Activated CD4-positive, alpha-beta T cell treated with anti-CD3 and anti-CD28 coated beads, Interleukin-2, amount 10 ng/mL, durations not matched to agents 24 days and 14 days (primary cell): Measurements from ENCODE around the gene KRI1. TPM values are rescaled to one million over a fixed set of nuclear protein-coding genes. Genes with fewer than 3 reads are reported as not detected.
"Not testable (repeated sequence)": the region's sequence is repeated elsewhere in the genome, so short reads cannot be mapped to it uniquely, and the experiment has no call there.

ENCODE experiments used
- DNase-seq: peaks from one replicate; pipeline ENCODE4 v3.0.0; 2022
- H3K27ac Mint-ChIP-seq: one replicate; pipeline ENCODE4 v1.8.0; 2022; ENCODE audit warnings: mild to moderate bottlenecking, mixed read lengths
- H3K27me3 Mint-ChIP-seq: one replicate; pipeline ENCODE4 v1.8.0; 2022; ENCODE audit warnings: mixed read lengths
- H3K36me3 Mint-ChIP-seq: one replicate; pipeline ENCODE4 v1.8.0; 2022; ENCODE audit warnings: low read depth, mild to moderate bottlenecking, mixed read lengths
- H3K4me1 Mint-ChIP-seq: one replicate; pipeline ENCODE4 v1.8.0; 2021; ENCODE audit warnings: mixed read lengths
- H3K4me3 Mint-ChIP-seq: one replicate; pipeline ENCODE4 v1.8.0; 2022; ENCODE audit warnings: mild to moderate bottlenecking, moderate library complexity, mixed read lengths
- H3K9me3 Mint-ChIP-seq: one replicate; pipeline ENCODE4 v1.8.0; 2021; ENCODE audit warnings: mixed read lengths
- intact Hi-C: fragments of 100-400 bp; cut with micrococcal nuclease; formaldehyde crosslinking; loops from one replicate; pipeline ENCODE4 v1.15.1; 2023
- total RNA-seq: library from RNA; stranded (reverse); gene quantifications from 2 replicates; pipeline ENCODE4 v1.2.3, GENCODE V29; 2022

The KRI1 gene
- total RNA-seq, 1 donor from 2014 or later: 90.6 TPM

GRCh38 chr19:10587022-10587838 is 21.4 kb upstream of the KRI1 start, which contains the start of gene AP1M2:
TSS of gene AP1M2 (minus strand) at chr19:10587312. CDS start at chr19:10587231, 81 bp downstream.
- Mint-ChIP-seq H3K36me3 (peaks cover 3% of the 10 kb centered on the region), H3K4me3 (no peak within 1 kb of the TSS), H3K27me3 (peaks cover 23% of the 10 kb centered on the region), H3K4me1 (peaks cover 9% of the 10 kb centered on the region), H3K27ac (no peak within 1 kb of the TSS), H3K9me3 (peaks cover 7% of the 10 kb centered on the region)
- no peak for DNase-seq
- intact Hi-C loops: no loop called here

GRCh38 chr19:10586396-10586795 is 20.6 kb upstream of the KRI1 start:
- Mint-ChIP-seq H3K27me3 (peaks cover 23% of the 10 kb centered on the region), H3K36me3 (peaks cover 3% of the 10 kb centered on the region), H3K4me1 (peaks cover 9% of the 10 kb centered on the region), H3K4me3 (no peak overlapping the region), H3K27ac (no peak overlapping the region), H3K9me3 (peaks cover 7% of the 10 kb centered on the region)
- intact Hi-C loops: no loop called here
- no peak for DNase-seq

GRCh38 chr19:10583036-10583776 is 17.4 kb upstream of the KRI1 start:
- H3K27me3 Mint-ChIP-seq: peaks cover 23% of the 10 kb centered on the region

GRCh38 chr19:10582091-10582490 is 16.3 kb upstream of the KRI1 start:
- intact Hi-C loops: no loop called here
- no peaks in the 10 kb centered on the region for H3K36me3 Mint-ChIP-seq
- no peak overlapping the region for H3K4me3 Mint-ChIP-seq
- no peak for DNase-seq
- H3K4me1 Mint-ChIP-seq: peaks cover 8% of the 10 kb centered on the region
- H3K27me3 Mint-ChIP-seq: peaks cover 15% of the 10 kb centered on the region
- H3K27ac Mint-ChIP-seq: no peak overlapping the region
- no peaks in the 10 kb centered on the region for H3K9me3 Mint-ChIP-seq

More at GRCh38 chr19:10583036-10583776, 17.4 kb upstream of the KRI1 start:
- Mint-ChIP-seq H3K27ac (no peak overlapping the region), H3K4me3 (no peak overlapping the region), H3K9me3 (peaks cover 7% of the 10 kb centered on the region), H3K36me3 (peaks cover 3% of the 10 kb centered on the region), H3K4me1 (peaks cover 14% of the 10 kb centered on the region)
- intact Hi-C loops: no loop called here
- no peak for DNase-seq

GRCh38 chr19:10580979-10581631 is 15.3 kb upstream of the KRI1 start:
- Mint-ChIP-seq H3K36me3 (no peaks in the 10 kb centered on the region), H3K9me3 (no peaks in the 10 kb centered on the region), H3K27ac (peak overlapping the region; percentile 30), H3K27me3 (peaks cover 7% of the 10 kb centered on the region), H3K4me3 (no peak overlapping the region), H3K4me1 (peaks cover 8% of the 10 kb centered on the region)
- intact Hi-C loops: loop anchor here (1.0 kb wide), 2 partner anchors 63 to 118 kb away; no protein-coding TSS in a partner anchor
- peak; percentile 97 for DNase-seq

- Mint-ChIP-seq H3K9me3 (no peaks in the 10 kb centered on the region), H3K27ac (no peak overlapping the region), H3K4me1 (peaks cover 13% of the 10 kb centered on the region), H3K27me3 (no peaks in the 10 kb centered on the region), H3K36me3 (no peaks in the 10 kb centered on the region), H3K4me3 (no peak overlapping the region)
- no peak for DNase-seq
- intact Hi-C loops: no loop called here
These were observed 12.1 kb upstream of the KRI1 start for GRCh38 chr19:10577951-10578350.

GRCh38 chr19:10575011-10575716 is 9.4 kb upstream of the KRI1 start:
- no peak for DNase-seq
- no peaks in the 10 kb centered on the region for H3K9me3 Mint-ChIP-seq
- no peak overlapping the region for H3K4me3 Mint-ChIP-seq
- no peak overlapping the region for H3K27ac Mint-ChIP-seq
- H3K36me3 Mint-ChIP-seq: no peaks in the 10 kb centered on the region
- peaks cover 15% of the 10 kb centered on the region for H3K4me1 Mint-ChIP-seq
- intact Hi-C loops: no loop called here
- H3K27me3 Mint-ChIP-seq: no peaks in the 10 kb centered on the region

GRCh38 chr19:10574462-10574861 is 8.7 kb upstream of the KRI1 start:
- intact Hi-C loops: no loop called here
- no peak overlapping the region for H3K4me3 Mint-ChIP-seq
- no peaks in the 10 kb centered on the region for H3K36me3 Mint-ChIP-seq

GRCh38 chr19:10573793-10574192 is 8.0 kb upstream of the KRI1 start:
- H3K27ac Mint-ChIP-seq, H3K4me3 Mint-ChIP-seq, H3K9me3 Mint-ChIP-seq, DNase-seq, H3K27me3 Mint-ChIP-seq, H3K36me3 Mint-ChIP-seq: not testable (repeated sequence)
- peaks cover 23% of the 10 kb centered on the region for H3K4me1 Mint-ChIP-seq
- intact Hi-C loops: loop anchor here (2.0 kb wide), 2 partner anchors 95 to 125 kb away; no protein-coding TSS in a partner anchor

More at GRCh38 chr19:10574462-10574861, 8.7 kb upstream of the KRI1 start:
- H3K9me3 Mint-ChIP-seq: no peaks in the 10 kb centered on the region
- DNase-seq: no peak
- no peak overlapping the region for H3K27ac Mint-ChIP-seq
- no peaks in the 10 kb centered on the region for H3K27me3 Mint-ChIP-seq
- peaks cover 18% of the 10 kb centered on the region for H3K4me1 Mint-ChIP-seq

GRCh38 chr19:10568826-10569651 is 3.2 kb upstream of the KRI1 start, which contains the start of gene CDKN2D:
TSS of gene CDKN2D (minus strand) at chr19:10568979. CDS start at chr19:10568653, 326 bp downstream.
- H3K4me3 Mint-ChIP-seq: peak within 1 kb of the TSS; percentile 99
- intact Hi-C loops: loop anchor here (1.0 to 10.0 kb wide), 10 partner anchors 26 to 464 kb away; partner anchors contain the start of genes ANGPTL6, ATG4D, CARM1 and CDC37
- DNase-seq: peak; percentile 100
- H3K9me3 Mint-ChIP-seq: no peaks in the 10 kb centered on the region
- peaks cover 3% of the 10 kb centered on the region for H3K27me3 Mint-ChIP-seq
- peaks cover 30% of the 10 kb centered on the region for H3K36me3 Mint-ChIP-seq
- H3K27ac Mint-ChIP-seq: peak within 1 kb of the TSS; percentile 98
- H3K4me1 Mint-ChIP-seq: peaks cover 47% of the 10 kb centered on the region

GRCh38 chr19:10568062-10568825 is 2.4 kb upstream of the KRI1 start:
- peak overlapping the region; percentile 96 for H3K27ac Mint-ChIP-seq
- peaks cover 33% of the 10 kb centered on the region for H3K36me3 Mint-ChIP-seq
- peaks cover 47% of the 10 kb centered on the region for H3K4me1 Mint-ChIP-seq
- intact Hi-C loops: loop anchor here (2.0 to 10.0 kb wide), 9 partner anchors 25 to 463 kb away; partner anchors contain the start of genes ANGPTL6, ATG4D, CARM1 and CDC37
- peaks cover 3% of the 10 kb centered on the region for H3K27me3 Mint-ChIP-seq
- peak; percentile 78 for DNase-seq
- H3K4me3 Mint-ChIP-seq: peak overlapping the region; percentile 99
- no peaks in the 10 kb centered on the region for H3K9me3 Mint-ChIP-seq

- no peak for DNase-seq
- Mint-ChIP-seq H3K36me3 (peaks cover 35% of the 10 kb centered on the region), H3K4me3 (peak overlapping the region; percentile 99), H3K4me1 (peaks cover 47% of the 10 kb centered on the region), H3K27ac (peak overlapping the region; percentile 96), H3K27me3 (peaks cover 3% of the 10 kb centered on the region), H3K9me3 (no peaks in the 10 kb centered on the region)
- intact Hi-C loops: loop anchor here (2.0 to 10.0 kb wide), 10 partner anchors 15 to 463 kb away; partner anchors contain the start of genes ANGPTL6, ATG4D, CARM1 and CDC37
These were observed 1.8 kb upstream of the KRI1 start for GRCh38 chr19:10567656-10568055.
